Colonic mucosa (tissue), 4 donors: ENCODE data around the gene PHLDB3. TPM values are rescaled to one million over a fixed set of nuclear protein-coding genes. Genes with fewer than 3 reads are reported as not detected.

ENCODE experiments used
- DNase-seq: peaks from one replicate; pipeline ENCODE4 v3.0.0-alpha.2; 2020
- H3K27ac ChIP-seq: fragments of 200-600 bp; one replicate; pipeline ENCODE4 v1.8.0; 2021
- H3K27me3 ChIP-seq: fragments of 200-600 bp; one replicate; pipeline ENCODE4 v1.8.0; 2021
- H3K36me3 ChIP-seq: fragments of 200-600 bp; one replicate; pipeline ENCODE4 v1.8.0; 2021
- H3K4me1 ChIP-seq: fragments of 200-600 bp; one replicate; pipeline ENCODE4 v1.8.0; 2021; ENCODE audit warnings: mild to moderate bottlenecking
- H3K4me3 ChIP-seq: fragments of 200-600 bp; one replicate; pipeline ENCODE4 v1.8.0; 2021
- H3K9ac ChIP-seq, 2 donors: one replicate each; pipeline ENCODE4 v1.7.0; 2013; ENCODE audit warnings: control low read depth in 2 of 2, low read depth in 2 of 2, low read length in 2 of 2
- H3K9me3 ChIP-seq: fragments of 200-600 bp; one replicate; pipeline ENCODE4 v1.8.0; 2021
- CTCF ChIP-seq: fragments of 200-600 bp; IDR thresholded peaks from one replicate; pipeline ENCODE4 v1.8.0; 2022; ENCODE audit warnings: antibody characterized with exemption, mild to moderate bottlenecking
- intact Hi-C: fragments of 100-400 bp; cut with DNase I; formaldehyde crosslinking; loops from one replicate; pipeline ENCODE4 v1.14.1; 2022
- total RNA-seq, 2 donors: library from RNA; stranded (reverse); fragmentation: NEBNext Ultra II Directional in 1 of 2; extraction: Animal tissue kit (Norgen Biotek cat#: 25700) in 1 of 2; gene quantifications; one replicate each; pipeline ENCODE4 v1.2.1, GENCODE V29; 2021
- donor health status: healthy.
- donor health status: DM: no; HTN: no; CAD: no.
- donor health status: DM: no; HTN: no; CAD: no.

Gene PHLDB3
- total RNA-seq, 2 donors from 2014 or later, result 6.8 to 24.0 TPM

- no peak overlapping the region for H3K27ac ChIP-seq
- intact Hi-C loops, result loop anchor here (10.0 kb wide), 1 partner anchor 263 kb away; the partner anchor contains the start of gene LYPD5
- H3K4me3 ChIP-seq, result no peak overlapping the region
- no peak for DNase-seq
- no peak for TF ChIP-seq CTCF
- H3K4me1 ChIP-seq, result no peaks in the 10 kb centered on the region
- no peaks in the 10 kb centered on the region for H3K27me3 ChIP-seq
- no peaks in the 10 kb centered on the region for H3K9me3 ChIP-seq
- H3K9ac ChIP-seq, result no peak overlapping the region
- H3K36me3 ChIP-seq, result no peaks in the 10 kb centered on the region
Observed at GRCh38 chr19:43541920-43542650, 37.5 kb upstream of the PHLDB3 start.

GRCh38 chr19:43540381-43540780 is 35.8 kb upstream of the PHLDB3 start:
- DNase-seq, result no peak
- Histone ChIP-seq H3K27me3 (no peaks in the 10 kb centered on the region), H3K4me3 (no peak overlapping the region), H3K27ac (no peak overlapping the region), H3K36me3 (no peaks in the 10 kb centered on the region), H3K9me3 (no peaks in the 10 kb centered on the region), H3K9ac (no peak overlapping the region), H3K4me1 (no peaks in the 10 kb centered on the region)
- intact Hi-C loops, result loop anchor here (10.0 kb wide), 1 partner anchor 264 kb away; the partner anchor contains the start of gene LYPD5
- no peak for TF ChIP-seq CTCF

GRCh38 chr19:43538922-43539321 is 34.4 kb upstream of the PHLDB3 start:
- no peaks in the 10 kb centered on the region for H3K27me3 ChIP-seq
- H3K9me3 ChIP-seq, result no peaks in the 10 kb centered on the region
- no peak for TF ChIP-seq CTCF
- no peak overlapping the region for H3K4me3 ChIP-seq
- no peak for DNase-seq
- intact Hi-C loops, result loop anchor here (10.0 kb wide), 1 partner anchor 56 kb away; the partner anchor contains the start of genes IRGQ and ZNF576
- no peak overlapping the region for H3K27ac ChIP-seq
- H3K36me3 ChIP-seq, result no peaks in the 10 kb centered on the region
- no peak overlapping the region for H3K9ac ChIP-seq
- H3K4me1 ChIP-seq, result no peaks in the 10 kb centered on the region

GRCh38 chr19:43534816-43535761 is 30.5 kb upstream of the PHLDB3 start:
- peak; percentile 29 for TF ChIP-seq CTCF
- no peak overlapping the region for H3K4me3 ChIP-seq
- intact Hi-C loops, result loop anchor here (10.0 kb wide), 1 partner anchor 60 kb away; the partner anchor contains the start of genes IRGQ and ZNF576
- DNase-seq, result peak; percentile 59
- peak overlapping the region; percentile 0 to 23 for H3K9ac ChIP-seq
- no peaks in the 10 kb centered on the region for H3K36me3 ChIP-seq
- no peaks in the 10 kb centered on the region for H3K27me3 ChIP-seq
- peak overlapping the region; percentile 96 for H3K27ac ChIP-seq
- no peaks in the 10 kb centered on the region for H3K4me1 ChIP-seq
- H3K9me3 ChIP-seq, result no peaks in the 10 kb centered on the region

GRCh38 chr19:43534305-43534815 is 29.8 kb upstream of the PHLDB3 start:
- no peaks in the 10 kb centered on the region for H3K36me3 ChIP-seq
- H3K27me3 ChIP-seq, result no peaks in the 10 kb centered on the region
- peak overlapping the region; percentile 0 to 23 for H3K9ac ChIP-seq
- intact Hi-C loops, result loop anchor here (10.0 kb wide), 1 partner anchor 60 kb away; the partner anchor contains the start of genes IRGQ and ZNF576
- TF ChIP-seq CTCF, result no peak
- peak overlapping the region; percentile 96 for H3K27ac ChIP-seq
- DNase-seq, result no peak
- H3K9me3 ChIP-seq, result no peaks in the 10 kb centered on the region
- peak overlapping the region; percentile 53 for H3K4me3 ChIP-seq
- H3K4me1 ChIP-seq, result no peaks in the 10 kb centered on the region
